ENCODE results near the gene OR52A1.

The OR52A1 gene

GRCh38 chr11:5137014-5137413, 17.5 kb downstream of the OR52A1 start:
- in situ Hi-C loops (cut with HindIII; ENCODE audit: low pct_ligation_motif_present, low sequenced_read_pairs), result no loop called here

GRCh38 chr11:5136261-5136660, 18.3 kb downstream of the OR52A1 start:
- DNase-seq, result no peak
- H3K4me3 ChIP-seq (ENCODE audit: low read depth, low read length), result no peak overlapping the region
- H3K27me3 ChIP-seq (replicated peaks), result no peaks in the 10 kb centered on the region
- no peak overlapping the region for H3K27ac ChIP-seq
- in situ Hi-C loops (cut with HindIII; ENCODE audit: low pct_ligation_motif_present, low sequenced_read_pairs), result no loop called here
- H3K36me3 ChIP-seq (replicated peaks), result no peaks in the 10 kb centered on the region
- no peak for TF ChIP-seq CTCF (IDR thresholded peaks at IDR 0.05; ENCODE audit: low read depth, low read length, missing control alignments)

More at GRCh38 chr11:5137014-5137413, 17.5 kb downstream of the OR52A1 start:
- TF ChIP-seq CTCF (IDR thresholded peaks at IDR 0.05; ENCODE audit: low read depth, low read length, missing control alignments), result no peak
- Histone ChIP-seq H3K36me3 (replicated peaks) (no peaks in the 10 kb centered on the region), H3K27me3 (replicated peaks) (no peaks in the 10 kb centered on the region), H3K4me3 (ENCODE audit: low read depth, low read length) (no peak overlapping the region), H3K27ac (no peak overlapping the region)
- no peak for DNase-seq

- in situ Hi-C loops (cut with HindIII; ENCODE audit: low pct_ligation_motif_present, low sequenced_read_pairs), result no loop called here
- Histone ChIP-seq H3K27ac (no peak overlapping the region), H3K4me3 (ENCODE audit: low read depth, low read length) (no peak overlapping the region), H3K27me3 (replicated peaks) (no peaks in the 10 kb centered on the region), H3K36me3 (replicated peaks) (no peaks in the 10 kb centered on the region)
- TF ChIP-seq CTCF (IDR thresholded peaks at IDR 0.05; ENCODE audit: low read depth, low read length, missing control alignments), result no peak
- no peak for DNase-seq
Measured at GRCh38 chr11:5131584-5132335, 22.8 kb downstream of the OR52A1 start.

- in situ Hi-C loops (cut with HindIII; ENCODE audit: low pct_ligation_motif_present, low sequenced_read_pairs), result no loop called here
- Histone ChIP-seq H3K4me3 (ENCODE audit: low read depth, low read length) (no peak overlapping the region), H3K27ac (no peak overlapping the region), H3K36me3 (replicated peaks) (no peaks in the 10 kb centered on the region), H3K27me3 (replicated peaks) (no peaks in the 10 kb centered on the region)
- TF ChIP-seq CTCF (IDR thresholded peaks at IDR 0.05; ENCODE audit: low read depth, low read length, missing control alignments), result no peak
- peak; percentile 7 for DNase-seq
Measured at GRCh38 chr11:5129457-5129877, 25.1 kb downstream of the OR52A1 start.

GRCh38 chr11:5124891-5125620, 29.5 kb downstream of the OR52A1 start:
- in situ Hi-C loops (cut with HindIII; ENCODE audit: low pct_ligation_motif_present, low sequenced_read_pairs), result no loop called here
- no peak for TF ChIP-seq CTCF (IDR thresholded peaks at IDR 0.05; ENCODE audit: low read depth, low read length, missing control alignments)

More at GRCh38 chr11:5124891-5125620, 29.5 kb downstream of the OR52A1 start:
- Histone ChIP-seq H3K27me3 (replicated peaks) (no peaks in the 10 kb centered on the region), H3K4me3 (ENCODE audit: low read depth, low read length) (no peak overlapping the region), H3K36me3 (replicated peaks) (no peaks in the 10 kb centered on the region), H3K27ac (no peak overlapping the region)
- no peak for DNase-seq

All from brain microvascular endothelial cell (primary cell).